H1 (cell line): ENCODE data around the gene FSIP1. TPM values are rescaled to one million over a fixed set of nuclear protein-coding genes. Genes with fewer than 3 reads are reported as not detected.
A peak's percentile ranks its signal among the peaks of the same experiment; 100 is the strongest.

Experiments used
- CTCF ChIA-PET: fragments of 300-600 bp; sonication (Branson Sonifier 250); formaldehyde crosslinking; loops from one replicate; lab custom pipeline; 2021; ENCODE audit not compliant: partially characterized antibody; lab: Charles Lee
- POLR2A ChIA-PET: fragments of 300-600 bp; sonication (Branson Sonifier 250); formaldehyde crosslinking; loops from one replicate; lab custom pipeline; 2021; ENCODE audit warnings: inconsistent platforms; ENCODE audit not compliant: partially characterized antibody; lab: Charles Lee
- DNase-seq, 2 experiments: peaks; one replicate each; pipeline versions ENCODE4 v3.0.0 to v3.0.0-alpha.2; 2010 to 2022; ENCODE audit warnings: low spot score in 2 of 2, low read depth in 1 of 2, mixed read lengths in 1 of 2
- FAIRE-seq: peaks from 2 replicates; lab custom pipeline; 2011; peaks lifted over from hg19 to GRCh38; lab: Jason Lieb, UNC
- H2AFZ ChIP-seq: 2 replicates; pipeline ENCODE4 v1.8.1; 2012; ENCODE audit warnings: low read length, inconsistent platforms
- H2AK5ac ChIP-seq: 2 replicates; pipeline ENCODE4 v1.6.1; 2013; ENCODE audit warnings: low read depth, low read length
- H2BK120ac ChIP-seq: replicated peaks from 2 replicates; pipeline ENCODE3; 2013; ENCODE audit warnings: low read depth, low read length, inconsistent platforms
- H2BK12ac ChIP-seq: 2 replicates; pipeline ENCODE4 v1.6.1; 2013; ENCODE audit warnings: low read depth, low read length
- H2BK15ac ChIP-seq: 2 replicates; pipeline ENCODE4 v1.6.1; 2013; ENCODE audit warnings: low read length
- H2BK20ac ChIP-seq: 2 replicates; pipeline ENCODE4 v1.6.1; 2013; ENCODE audit warnings: low read length
- H2BK5ac ChIP-seq: 2 replicates; pipeline ENCODE4 v1.6.1; 2013; ENCODE audit warnings: low read depth, low read length
- H3K14ac ChIP-seq: 2 replicates; pipeline ENCODE4 v1.6.1; 2013; ENCODE audit warnings: inconsistent platforms; ENCODE audit not compliant: insufficient read length
- H3K18ac ChIP-seq: 2 replicates; pipeline ENCODE4 v1.6.1; 2013; ENCODE audit warnings: low read length; ENCODE audit errors: extremely low read depth
- H3K23ac ChIP-seq: 2 replicates; pipeline ENCODE4 v1.6.1; 2013; ENCODE audit warnings: inconsistent platforms; ENCODE audit not compliant: insufficient read length
- H3K23me2 ChIP-seq: 2 replicates; pipeline ENCODE4 v1.6.1; 2013; ENCODE audit warnings: low read depth, low read length
- H3K27ac ChIP-seq: 2 replicates; pipeline ENCODE4 v1.6.1; 2011; ENCODE audit warnings: low read depth, low read length, inconsistent platforms
- H3K27me3 ChIP-seq, 4 experiments: replicated peaks in 1 of 4; 1 replicate in 1 of 4; 2 replicates in 3 of 4; pipeline versions ENCODE4 v1.6.1 to v1.8.1; 2011 to 2013; ENCODE audit warnings: low read length in 3 of 4, mild to moderate bottlenecking in 3 of 4, inconsistent platforms in 2 of 4, mixed read lengths in 2 of 4, moderate library complexity in 1 of 4; ENCODE audit not compliant: control insufficient read depth in 3 of 4, insufficient read depth in 3 of 4; ENCODE audit errors: extremely low read depth in 1 of 4
- H3K36me3 ChIP-seq, 4 experiments: 2 replicates each; pipeline versions ENCODE4 v1.6.1 to v1.8.1; 2011 to 2013; ENCODE audit warnings: mild to moderate bottlenecking in 4 of 4, low read length in 3 of 4, moderate library complexity in 2 of 4, control low read depth in 1 of 4, inconsistent platforms in 1 of 4; ENCODE audit not compliant: insufficient read depth in 4 of 4, control insufficient read depth in 2 of 4
- H3K4ac ChIP-seq: replicated peaks from 2 replicates; pipeline ENCODE3; 2013; ENCODE audit warnings: low read length, low read depth, mixed read lengths, inconsistent platforms; ENCODE audit not compliant: insufficient read length
- H3K4me1 ChIP-seq, 4 experiments: replicated peaks in 1 of 4; 1 replicate in 1 of 4; 2 replicates in 3 of 4; pipeline versions ENCODE4 v1.6.1 to v1.8.1; 2011 to 2013; ENCODE audit warnings: low read length in 3 of 4, inconsistent platforms in 2 of 4, mixed read lengths in 1 of 4; ENCODE audit not compliant: insufficient read depth in 4 of 4, control insufficient read depth in 3 of 4
- H3K4me2 ChIP-seq, 2 experiments: 2 replicates each; pipeline versions ENCODE4 v1.6.1 to v1.8.1; 2011 to 2013; ENCODE audit warnings: low read depth in 2 of 2, low read length in 2 of 2, control low read depth in 1 of 2, inconsistent platforms in 1 of 2, mild to moderate bottlenecking in 1 of 2; ENCODE audit not compliant: insufficient read depth in 1 of 2
- H3K4me3 ChIP-seq, 4 experiments: fragments of 200-600, 300-600 bp in 1 of 4; sonication (generic), shearing (Covaris generic), sonication (Bioruptor Twin) in 1 of 4; 2 replicates each; pipeline versions ENCODE4 v1.5.1 to v1.8.1; 2011 to 2016; ENCODE audit warnings: low read length in 4 of 4, low read depth in 3 of 4, control low read depth in 2 of 4, inconsistent platforms in 2 of 4, mild to moderate bottlenecking in 2 of 4, mixed read lengths in 1 of 4, moderate library complexity in 1 of 4; ENCODE audit not compliant: insufficient read depth in 2 of 4; ENCODE audit errors: extremely low read depth in 1 of 4
- H3K56ac ChIP-seq: replicated peaks from 2 replicates; pipeline ENCODE3; 2013; ENCODE audit warnings: low read depth, mild to moderate bottlenecking, mixed read lengths, low read length, inconsistent platforms; ENCODE audit not compliant: insufficient read length
- H3K79me1 ChIP-seq: 2 replicates; pipeline ENCODE4 v1.6.1; 2013; ENCODE audit warnings: low read depth, low read length, control low read depth
- H3K79me2 ChIP-seq, 2 experiments: 2 replicates each; pipeline versions ENCODE4 v1.6.1 to v1.8.1; 2012 to 2013; ENCODE audit warnings: low read length in 2 of 2, mild to moderate bottlenecking in 2 of 2, inconsistent platforms in 1 of 2; ENCODE audit not compliant: insufficient read depth in 2 of 2, control insufficient read depth in 1 of 2
- H3K9ac ChIP-seq, 4 experiments: replicated peaks in 1 of 4; 1 replicate in 1 of 4; 2 replicates in 3 of 4; pipeline versions ENCODE4 v1.6.1 to v1.8.1; 2011 to 2013; ENCODE audit warnings: low read depth in 3 of 4, low read length in 3 of 4, control low read depth in 2 of 4, mild to moderate bottlenecking in 2 of 4, moderate library complexity in 2 of 4, inconsistent platforms in 1 of 4; ENCODE audit errors: extremely low read depth in 1 of 4
- H3K9me3 ChIP-seq, 2 experiments: 2 replicates each; pipeline versions ENCODE4 v1.6.1 to v1.8.1; 2012 to 2013; ENCODE audit warnings: mild to moderate bottlenecking in 2 of 2, moderate library complexity in 2 of 2, control low read depth in 1 of 2, inconsistent platforms in 1 of 2, low read depth in 1 of 2, low read length in 1 of 2, mixed read lengths in 1 of 2; ENCODE audit not compliant: insufficient read depth in 2 of 2
- H4K20me1 ChIP-seq, 2 experiments: replicated peaks in 1 of 2; 2 replicates each; pipeline versions ENCODE3 to v1.8.1; 2011 to 2013; ENCODE audit warnings: inconsistent platforms in 2 of 2, low read length in 2 of 2, mild to moderate bottlenecking in 1 of 2; ENCODE audit not compliant: insufficient read depth in 2 of 2, control insufficient read depth in 1 of 2
- H4K5ac ChIP-seq: 2 replicates; pipeline ENCODE4 v1.6.1; 2013; ENCODE audit warnings: low read length, low read depth, mixed read lengths, inconsistent platforms; ENCODE audit not compliant: insufficient read length
- H4K8ac ChIP-seq: 2 replicates; pipeline ENCODE4 v1.8.0; 2013; ENCODE audit warnings: mild to moderate bottlenecking, moderate library complexity, low read length, inconsistent platforms; ENCODE audit not compliant: insufficient read depth; ENCODE audit errors: extremely low read depth
- H4K91ac ChIP-seq: replicated peaks from 2 replicates; pipeline ENCODE3; 2013; ENCODE audit warnings: low read length, mixed read lengths, inconsistent platforms; ENCODE audit not compliant: insufficient read length
- ASH2L ChIP-seq: fragments of 200-600, 300-600 bp; sonication (generic); IDR thresholded peaks from one replicate; pipeline ENCODE4 v1.7.1; 2017; ENCODE audit warnings: low read length
- BRCA1 ChIP-seq: IDR thresholded peaks from 2 replicates; pipeline ENCODE4 v1.6.1; 2012; ENCODE audit warnings: low read depth, low read length, improper control_type of control experiment
- CEBPB ChIP-seq: IDR thresholded peaks from 2 replicates; pipeline ENCODE4 v1.6.1; 2012; ENCODE audit warnings: low read depth, low read length
- EZH2 ChIP-seq: fragments of 200-600 bp; sonication (generic); IDR thresholded peaks from 2 replicates; pipeline ENCODE4 v1.7.1; 2012; ENCODE audit warnings: low read depth, mild to moderate bottlenecking, moderate library complexity, low read length, inconsistent platforms; ENCODE audit not compliant: severe bottlenecking
- GTF2F1 ChIP-seq: IDR thresholded peaks from 2 replicates; pipeline ENCODE4 v1.6.1; 2012; ENCODE audit warnings: low read depth, low read length, improper control_type of control experiment, borderline replicate concordance
- SIRT6 ChIP-seq: IDR thresholded peaks from one replicate; pipeline ENCODE4 v1.7.1; 2012; ENCODE audit warnings: low read length, inconsistent platforms
- WGBS, 2 experiments: shearing (Covaris generic) in 1 of 2; methylation state at CpG; one replicate each; pipeline versions ENCODE4 v1.1.6 to v1.1.7; 2013 to 2015; ENCODE audit warnings: low lambda C conversion rate in 2 of 2, mixed read lengths in 2 of 2, inconsistent platforms in 1 of 2, low coverage in 1 of 2, missing lambda C conversion rate in 1 of 2; ENCODE audit not compliant: insufficient replicate concordance in 2 of 2, insufficient coverage in 1 of 2, insufficient read length in 1 of 2; ENCODE audit errors: extremely low coverage in 1 of 2, missing lambda C conversion rate in 1 of 2; 5-methylcytosine and 5-hydroxymethylcytosine counted together
- polyA plus RNA-seq, 7 experiments: library from polyadenylated mRNA; depleted of rRNA in 3 of 7; stranded (reverse) in 5 of 7; unstranded in 2 of 7; fragments of >200 nt in 5 of 7; fragments of 200-250 nt in 2 of 7; gene quantifications; 1 replicate in 5 of 7; 2 replicates in 1 of 7; 4 replicates in 1 of 7; pipeline versions ENCODE4 v1.2.1 to v1.2.3, GENCODE V29; 2011 to 2013; ENCODE audit warnings: missing spikeins in 2 of 7, mixed read lengths in 2 of 7
- total RNA-seq: library from RNA; stranded (reverse); fragmentation: NEBNext Ultra II Directional; extraction: Animal tissue kit (Norgen Biotek cat#: 25700); gene quantifications from 2 replicates; pipeline ENCODE4 v1.2.1, GENCODE V29; 2021

The FSIP1 gene
- total and polyA plus RNA-seq, 2 of the 8 experiments (the other 6 are each of a cell fraction or from before 2014, with no cell fraction given) = 0.18 to 1.3 TPM

- Histone ChIP-seq H2BK5ac (no peak overlapping the region), H3K4me1 (peaks cover 0 to 3% (median 0%) of the 10 kb centered on the region in 4 experiments; a peak in 1 of 7 replicates), H3K36me3 (no peaks in the 10 kb centered on the region), H3K23me2 (no peaks in the 10 kb centered on the region; the same call in 1 of the 2 replicates), H3K4ac (no peak overlapping the region), H3K14ac (no peak overlapping the region), H3K9ac (no peak overlapping the region), H3K27me3 (peaks cover 0 to 1% (median 0%) of the 10 kb centered on the region in 4 experiments; a peak in 1 of 7 replicates), H3K79me1 (no peaks in the 10 kb centered on the region), H2BK15ac (no peak overlapping the region), H3K4me3 (no peak overlapping the region), H3K79me2 (no peaks in the 10 kb centered on the region), H4K5ac (peak overlapping the region; percentile 25), H2AK5ac (no peak overlapping the region), H2BK20ac (no peak overlapping the region), H3K23ac (no peak overlapping the region), H2AFZ (no peak overlapping the region), H3K27ac (no peak overlapping the region; the same call in 1 of the 2 replicates), H2BK12ac (no peak overlapping the region), H4K20me1 (no peaks in the 10 kb centered on the region), H4K91ac (no peak overlapping the region), H3K4me2 (no peak overlapping the region), H3K56ac (no peak overlapping the region), H4K8ac (0 out of 2 replicates have a peak overlapping the region, but pooled peaks have one; percentile 81), H2BK120ac (no peak overlapping the region), H3K9me3 (no peaks in the 10 kb centered on the region), H3K18ac (no peak overlapping the region)
- CTCF ChIA-PET = interaction anchor here (0.6 to 3.9 kb wide), 3 partner anchors 12 to 69 kb away, joined by 3 to 18 read pairs (median 17); no protein-coding TSS in a partner anchor
- FAIRE-seq (no peak), DNase-seq (no peak)
- POLR2A ChIA-PET = interaction anchor here (1.0 to 1.5 kb wide), 2 partner anchors 46 to 118 kb away, joined by 3 to 4 read pairs; partner anchors contain the start of gene THBS1
- TF ChIP-seq ASH2L (no peak), SIRT6 (no peak), CEBPB (no peak), GTF2F1 (no peak), EZH2 (no peak), BRCA1 (no peak)
- 90% methylated on average over 11 of the region's 11 CpGs; no CpG with 5 or more reads in 1 of the 2 experiments for WGBS, 2 experiments
These were observed 83.9 kb downstream of the FSIP1 start for GRCh38 chr15:39698444-39699390.
